ENCODE measurements around the gene DSCAM. TPM values are rescaled to one million over a fixed set of nuclear protein-coding genes. Genes with fewer than 3 reads are reported as not detected.

The DSCAM gene
- total RNA-seq, 4 donors from 2014 or later = 0.19 TPM; not detected in 3

DNA sequence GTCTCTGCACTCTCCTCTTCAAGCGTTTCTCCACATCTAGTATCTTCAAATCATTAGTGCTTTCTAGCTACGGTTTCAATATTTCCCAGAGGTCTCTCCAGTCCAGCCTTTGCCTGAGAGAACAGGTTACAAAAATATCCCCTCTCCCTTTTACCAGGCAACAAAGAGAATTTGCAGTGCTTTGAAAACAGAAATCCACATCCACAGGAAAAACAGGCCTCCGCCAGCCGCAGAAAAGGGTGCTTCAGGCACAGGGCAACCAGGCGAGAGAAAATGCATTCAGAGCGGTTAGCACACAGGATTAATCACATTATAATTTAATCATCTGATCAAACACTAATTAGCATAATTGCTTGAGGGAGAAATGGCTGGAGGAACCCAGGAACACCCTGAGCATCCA is 13.8 kb downstream of the DSCAM start:
- Histone ChIP-seq H3K27me3 (no peaks in the 10 kb centered on the region), H3K4me3 (no peak overlapping the region), H3K9me3 (no peaks in the 10 kb centered on the region), H3K27ac (no peak overlapping the region), H3K36me3 (no peaks in the 10 kb centered on the region), H3K4me1 (no peaks in the 10 kb centered on the region)
- no peak for DNase-seq
- TF ChIP-seq POLR2A (IDR thresholded peaks at IDR 0.05) = no peak
- TF ChIP-seq, protein P1, sequence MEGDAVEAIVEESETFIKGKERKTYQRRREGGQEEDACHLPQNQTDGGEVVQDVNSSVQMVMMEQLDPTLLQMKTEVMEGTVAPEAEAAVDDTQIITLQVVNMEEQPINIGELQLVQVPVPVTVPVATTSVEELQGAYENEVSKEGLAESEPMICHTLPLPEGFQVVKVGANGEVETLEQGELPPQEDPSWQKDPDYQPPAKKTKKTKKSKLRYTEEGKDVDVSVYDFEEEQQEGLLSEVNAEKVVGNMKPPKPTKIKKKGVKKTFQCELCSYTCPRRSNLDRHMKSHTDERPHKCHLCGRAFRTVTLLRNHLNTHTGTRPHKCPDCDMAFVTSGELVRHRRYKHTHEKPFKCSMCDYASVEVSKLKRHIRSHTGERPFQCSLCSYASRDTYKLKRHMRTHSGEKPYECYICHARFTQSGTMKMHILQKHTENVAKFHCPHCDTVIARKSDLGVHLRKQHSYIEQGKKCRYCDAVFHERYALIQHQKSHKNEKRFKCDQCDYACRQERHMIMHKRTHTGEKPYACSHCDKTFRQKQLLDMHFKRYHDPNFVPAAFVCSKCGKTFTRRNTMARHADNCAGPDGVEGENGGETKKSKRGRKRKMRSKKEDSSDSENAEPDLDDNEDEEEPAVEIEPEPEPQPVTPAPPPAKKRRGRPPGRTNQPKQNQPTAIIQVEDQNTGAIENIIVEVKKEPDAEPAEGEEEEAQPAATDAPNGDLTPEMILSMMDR (IDR thresholded peaks at IDR 0.05) = no peak

GRCh38 chr21:40832316-40832715 is 14.6 kb downstream of the DSCAM start:
- TF ChIP-seq POLR2A (IDR thresholded peaks at IDR 0.05) = no peak
- TF ChIP-seq, protein P1 (IDR thresholded peaks at IDR 0.05) = no peak
- Histone ChIP-seq H3K4me1 (no peaks in the 10 kb centered on the region), H3K4me3 (no peak overlapping the region), H3K27ac (no peak overlapping the region), H3K27me3 (no peaks in the 10 kb centered on the region), H3K36me3 (no peaks in the 10 kb centered on the region), H3K9me3 (no peaks in the 10 kb centered on the region)
- DNase-seq = no peak

GRCh38 chr21:40830836-40831235 is 16.1 kb downstream of the DSCAM start:
- Histone ChIP-seq H3K4me3 (no peak overlapping the region), H3K9me3 (no peaks in the 10 kb centered on the region), H3K4me1 (no peaks in the 10 kb centered on the region), H3K36me3 (no peaks in the 10 kb centered on the region), H3K27me3 (no peaks in the 10 kb centered on the region), H3K27ac (no peak overlapping the region)
- TF ChIP-seq, protein P1 (IDR thresholded peaks at IDR 0.05) = no peak
- TF ChIP-seq POLR2A (IDR thresholded peaks at IDR 0.05) = no peak
- no peak for DNase-seq

GRCh38 chr21:40829791-40830190 is 17.2 kb downstream of the DSCAM start:
- H3K4me3 ChIP-seq = no peak overlapping the region
- TF ChIP-seq, protein P1 (IDR thresholded peaks at IDR 0.05) = no peak
- TF ChIP-seq POLR2A (IDR thresholded peaks at IDR 0.05) = no peak
- H3K36me3 ChIP-seq = no peaks in the 10 kb centered on the region
- DNase-seq = no peak
- H3K9me3 ChIP-seq = no peaks in the 10 kb centered on the region
- no peaks in the 10 kb centered on the region for H3K27me3 ChIP-seq
- H3K4me1 ChIP-seq = no peaks in the 10 kb centered on the region
- H3K27ac ChIP-seq = no peak overlapping the region

- Histone ChIP-seq H3K36me3 (no peaks in the 10 kb centered on the region), H3K27ac (no peak overlapping the region), H3K4me1 (no peaks in the 10 kb centered on the region), H3K4me3 (no peak overlapping the region), H3K9me3 (no peaks in the 10 kb centered on the region), H3K27me3 (no peaks in the 10 kb centered on the region)
- DNase-seq = no peak
- TF ChIP-seq POLR2A (IDR thresholded peaks at IDR 0.05) = no peak
- TF ChIP-seq, protein P1 (IDR thresholded peaks at IDR 0.05) = no peak
Measured at GRCh38 chr21:40829308-40829707, 17.6 kb downstream of the DSCAM start.

GRCh38 chr21:40827509-40827908 is 19.4 kb downstream of the DSCAM start:
- Histone ChIP-seq H3K4me1 (no peaks in the 10 kb centered on the region), H3K36me3 (no peaks in the 10 kb centered on the region), H3K9me3 (no peaks in the 10 kb centered on the region), H3K27ac (no peak overlapping the region), H3K27me3 (no peaks in the 10 kb centered on the region), H3K4me3 (no peak overlapping the region)
- TF ChIP-seq, protein P1 (IDR thresholded peaks at IDR 0.05) = no peak
- no peak for TF ChIP-seq POLR2A (IDR thresholded peaks at IDR 0.05)
- no peak for DNase-seq

Data from Peyer's patch (tissue), 4 donors.